Muscle of leg (tissue), 11 donors: ENCODE results near the gene ENDOV. TPM values are rescaled to one million over a fixed set of nuclear protein-coding genes. Genes with fewer than 3 reads are reported as not detected.

Experiments
- DNase-seq: peaks from one replicate; pipeline ENCODE4 v3.0.0; 2013
- H3K27ac ChIP-seq: one replicate; pipeline ENCODE4 v1.5.1; 2013; ENCODE audit warnings: mild to moderate bottlenecking, low read length, control low read depth
- H3K27me3 ChIP-seq: one replicate; pipeline ENCODE4 v1.6.1; 2013; ENCODE audit warnings: low read length; ENCODE audit not compliant: control insufficient read depth, insufficient read depth
- H3K36me3 ChIP-seq: one replicate; pipeline ENCODE4 v1.6.1; 2013; ENCODE audit warnings: low read length; ENCODE audit not compliant: control insufficient read depth, insufficient read depth
- H3K4me1 ChIP-seq: one replicate; pipeline ENCODE4 v1.6.1; 2013; ENCODE audit warnings: low read length; ENCODE audit not compliant: control insufficient read depth, insufficient read depth
- H3K4me3 ChIP-seq: one replicate; pipeline ENCODE4 v1.5.1; 2013; ENCODE audit warnings: low read length, control low read depth
- H3K9me3 ChIP-seq: replicated peaks from 2 replicates; pipeline ENCODE4 v1.6.1; 2013; ENCODE audit warnings: low read depth, low read length; ENCODE audit not compliant: control insufficient read depth
- WGBS: methylation state at CpG from one replicate; pipeline ENCODE4 v1.1.5; 2013; ENCODE audit warnings: missing lambda C conversion rate; ENCODE audit not compliant: insufficient coverage; 5-methylcytosine and 5-hydroxymethylcytosine counted together
- polyA plus RNA-seq, 8 donors: library from polyadenylated mRNA; unstranded; fragments of 120-200 nt; gene quantifications; one replicate each; pipeline versions ENCODE4 v1.2.1 to v1.2.3, GENCODE V29; 2013; ENCODE audit warnings: inconsistent platforms in 1 of 8, low replicate concordance in 1 of 8; ENCODE audit not compliant: insufficient read length in 8 of 8, insufficient read depth in 1 of 8
- total RNA-seq: library from RNA; stranded (reverse); fragments of 120-200 nt; gene quantifications from one replicate; pipeline ENCODE4 v1.2.4, GENCODE V29; 2013

ENDOV gene
- total and polyA plus RNA-seq, 9 donors, result 11.3 to 23.8 (median 19.6) TPM

DNA sequence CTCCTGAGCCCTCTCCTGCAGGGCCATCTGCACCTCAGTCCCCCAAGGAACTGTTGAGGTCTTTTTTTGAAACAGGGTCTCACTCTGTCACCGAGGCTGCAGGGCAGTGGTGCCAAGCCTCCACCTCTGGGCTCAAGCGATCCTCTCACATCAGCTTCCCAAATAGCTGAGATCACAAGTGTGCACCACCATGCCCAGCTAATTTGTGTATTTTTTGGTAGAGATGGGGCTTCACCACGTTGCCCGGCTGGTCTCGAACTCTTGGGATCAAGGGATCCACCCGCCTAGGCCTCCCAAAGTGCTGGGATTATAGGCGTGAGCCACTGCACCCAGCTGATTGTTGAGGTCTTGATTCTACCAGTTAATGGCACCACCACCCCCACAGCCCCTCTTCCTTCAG is 27.9 kb upstream of the ENDOV start:
- DNase-seq, result no peak
- peaks cover 78% of the 10 kb centered on the region for H3K36me3 ChIP-seq
- H3K27me3 ChIP-seq, result no peaks in the 10 kb centered on the region
- peaks cover 19% of the 10 kb centered on the region for H3K4me1 ChIP-seq
- H3K9me3 ChIP-seq, result no peaks in the 10 kb centered on the region
- WGBS, result 91% methylated on average over 5 of the region's 7 CpGs
- H3K4me3 ChIP-seq, result no peak overlapping the region
- no peak overlapping the region for H3K27ac ChIP-seq

DNA sequence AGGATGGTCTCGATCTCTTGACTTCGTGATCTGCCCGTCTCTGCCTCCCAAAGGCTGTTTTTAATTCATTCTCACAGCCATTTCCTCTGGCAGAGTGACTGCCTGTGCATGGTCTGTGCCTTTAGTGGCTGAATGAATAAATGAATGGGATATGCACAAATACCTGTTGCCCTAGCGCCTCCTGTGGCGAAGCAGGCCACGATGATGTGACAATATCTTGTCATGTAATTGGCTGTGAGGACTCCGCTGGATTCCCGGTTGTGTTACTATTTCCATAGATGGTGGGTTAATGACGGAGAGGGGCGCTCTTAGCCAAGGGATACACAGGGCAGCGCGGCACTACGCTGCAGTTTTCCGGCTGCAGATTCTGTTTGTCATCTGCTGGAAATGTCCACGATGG is 26.8 kb upstream of the ENDOV start:
- Histone ChIP-seq H3K36me3 (peaks cover 76% of the 10 kb centered on the region), H3K9me3 (no peaks in the 10 kb centered on the region), H3K27me3 (no peaks in the 10 kb centered on the region), H3K4me1 (peaks cover 23% of the 10 kb centered on the region), H3K4me3 (no peak overlapping the region), H3K27ac (no peak overlapping the region)
- WGBS, result 98% methylated on average over 9 of the region's 15 CpGs
- no peak for DNase-seq

DNA sequence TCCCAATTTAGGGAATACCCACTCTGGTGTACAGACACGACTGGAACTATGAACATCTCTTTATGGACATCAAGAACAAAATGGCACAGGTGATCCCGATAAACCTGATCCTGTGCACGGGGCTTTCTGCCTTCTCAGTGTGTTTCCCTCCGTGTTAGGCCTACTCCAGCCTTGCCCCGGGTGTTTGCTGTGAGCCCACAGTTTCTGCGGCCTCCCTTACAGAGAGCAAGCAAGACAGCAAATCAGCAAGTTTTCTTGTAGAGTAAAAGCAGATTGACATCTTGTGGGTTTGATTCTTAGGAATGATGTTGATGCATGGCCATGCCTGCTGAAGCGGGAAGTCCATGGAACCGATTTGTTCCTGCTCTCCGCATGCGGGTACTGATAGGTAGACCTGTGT is 26.4 kb upstream of the ENDOV start:
- WGBS, result 84% methylated on average over 9 of the region's 10 CpGs
- Histone ChIP-seq H3K27me3 (no peaks in the 10 kb centered on the region), H3K4me1 (peaks cover 26% of the 10 kb centered on the region), H3K36me3 (peaks cover 71% of the 10 kb centered on the region), H3K4me3 (no peak overlapping the region), H3K9me3 (no peaks in the 10 kb centered on the region), H3K27ac (no peak overlapping the region)
- no peak for DNase-seq

DNA sequence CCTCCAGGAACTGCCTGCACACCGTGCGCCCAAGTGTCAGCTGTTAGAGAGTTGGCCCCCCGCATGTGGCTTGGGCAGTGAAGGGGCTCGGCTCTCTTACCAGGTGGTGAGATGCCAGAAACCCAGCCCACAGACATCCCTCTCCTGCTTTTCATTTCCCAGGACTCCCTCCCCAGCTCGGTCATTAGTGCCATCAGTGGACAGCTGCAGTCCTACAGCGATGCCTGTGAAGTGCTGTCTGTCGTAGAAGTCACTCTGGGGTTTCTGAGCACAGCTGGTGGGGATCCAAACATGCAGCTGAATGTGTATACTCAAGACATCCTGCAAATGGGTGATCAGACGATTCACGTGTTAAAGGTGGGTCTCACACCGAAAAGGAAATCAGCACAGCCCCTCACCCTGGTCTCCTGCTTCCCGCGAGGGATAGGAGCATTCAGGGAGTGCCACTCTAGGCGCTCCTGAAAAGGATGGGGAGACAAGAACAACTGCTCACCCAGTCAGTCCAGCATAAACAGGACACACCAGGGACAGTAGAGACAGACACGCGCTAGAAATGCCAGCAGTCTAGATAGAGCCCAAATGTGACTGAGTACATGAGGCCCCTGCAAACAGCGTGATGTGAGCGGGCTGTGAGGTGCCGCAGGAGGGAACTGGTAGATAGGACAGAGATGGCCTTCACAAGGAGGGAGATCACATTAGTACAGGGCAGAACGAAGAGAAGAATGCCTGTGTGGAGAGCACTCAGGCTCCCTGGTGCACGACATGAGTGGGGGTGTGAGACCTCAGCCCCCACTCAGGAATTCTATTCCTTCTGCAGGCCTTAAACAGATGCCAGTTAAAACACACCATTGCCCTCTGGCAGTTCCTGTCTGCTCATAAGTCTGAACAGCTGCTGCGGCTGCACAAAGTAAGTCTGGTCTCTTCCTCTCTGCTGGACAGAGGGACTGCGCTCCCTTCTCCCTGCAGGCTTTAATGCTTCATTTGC is 25.7 kb upstream of the ENDOV start:
- no peaks in the 10 kb centered on the region for H3K27me3 ChIP-seq
- WGBS, result 68% methylated on average over 18 of the region's 22 CpGs
- H3K9me3 ChIP-seq, result no peaks in the 10 kb centered on the region
- H3K27ac ChIP-seq, result peak overlapping the region; percentile 54
- peaks cover 71% of the 10 kb centered on the region for H3K36me3 ChIP-seq
- peak; percentile 65 for DNase-seq
- H3K4me1 ChIP-seq, result peaks cover 33% of the 10 kb centered on the region
- no peak overlapping the region for H3K4me3 ChIP-seq

DNA sequence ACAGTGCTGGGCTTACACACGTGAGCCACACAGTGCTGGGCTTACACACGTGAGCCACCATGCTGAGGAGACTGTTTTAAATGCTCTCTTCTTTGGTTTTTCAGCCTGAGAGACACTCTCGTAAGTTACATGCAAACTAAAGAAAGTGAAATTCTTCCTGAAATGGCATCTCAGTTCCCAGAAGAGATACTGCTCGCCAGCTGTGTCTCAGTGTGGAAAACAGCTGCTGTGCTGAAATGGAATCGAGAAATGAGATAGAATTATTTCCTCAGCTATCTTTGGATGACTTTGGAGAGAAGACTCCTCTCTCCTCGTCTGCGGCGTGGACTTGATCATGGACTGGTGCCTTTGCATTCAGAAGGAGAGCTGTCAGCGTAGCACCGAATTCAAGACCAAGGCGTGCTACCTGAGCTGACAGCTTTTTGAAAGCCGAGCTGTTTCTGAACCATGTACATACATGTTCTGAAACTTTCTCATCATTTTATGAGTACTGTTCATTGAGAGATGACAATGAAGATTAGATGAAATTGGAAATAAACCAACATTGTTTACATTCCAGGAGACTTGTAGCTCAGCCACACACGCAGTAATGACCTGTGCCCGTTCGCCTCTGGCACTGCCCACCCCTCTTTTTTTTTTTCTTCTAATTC is 21.6 kb upstream of the ENDOV start:
- Histone ChIP-seq H3K27ac (peak overlapping the region; percentile 47), H3K36me3 (peaks cover 41% of the 10 kb centered on the region), H3K9me3 (no peaks in the 10 kb centered on the region), H3K4me3 (no peak overlapping the region), H3K27me3 (no peaks in the 10 kb centered on the region), H3K4me1 (peaks cover 40% of the 10 kb centered on the region)
- 59% methylated on average over 7 of the region's 15 CpGs for WGBS
- DNase-seq, result peak; percentile 70

DNA sequence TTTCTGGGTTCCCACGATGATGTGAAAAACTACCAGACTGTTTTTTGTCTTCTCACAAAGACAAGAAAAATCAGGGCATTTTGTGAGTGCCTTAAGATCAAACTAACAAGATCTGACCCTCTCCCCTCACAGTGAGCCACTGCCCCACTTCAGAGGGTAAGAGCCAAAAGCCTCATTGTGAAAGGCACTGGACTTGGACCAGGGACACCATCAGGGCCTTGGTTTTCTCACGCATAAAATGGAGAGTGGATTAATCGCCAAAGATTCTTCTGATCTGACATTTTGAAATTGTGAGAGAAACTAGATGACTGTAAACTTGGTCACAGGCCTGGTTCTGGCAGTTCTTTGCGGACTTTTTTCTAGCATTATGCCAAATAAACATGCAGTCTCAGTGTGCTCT is 21.0 kb upstream of the ENDOV start:
- 82% methylated on average over 3 of the region's 4 CpGs for WGBS
- no peaks in the 10 kb centered on the region for H3K9me3 ChIP-seq
- H3K4me1 ChIP-seq, result peaks cover 34% of the 10 kb centered on the region
- no peak overlapping the region for H3K4me3 ChIP-seq
- H3K27me3 ChIP-seq, result no peaks in the 10 kb centered on the region
- H3K36me3 ChIP-seq, result peaks cover 35% of the 10 kb centered on the region
- no peak for DNase-seq
- H3K27ac ChIP-seq, result peak overlapping the region; percentile 32

DNA sequence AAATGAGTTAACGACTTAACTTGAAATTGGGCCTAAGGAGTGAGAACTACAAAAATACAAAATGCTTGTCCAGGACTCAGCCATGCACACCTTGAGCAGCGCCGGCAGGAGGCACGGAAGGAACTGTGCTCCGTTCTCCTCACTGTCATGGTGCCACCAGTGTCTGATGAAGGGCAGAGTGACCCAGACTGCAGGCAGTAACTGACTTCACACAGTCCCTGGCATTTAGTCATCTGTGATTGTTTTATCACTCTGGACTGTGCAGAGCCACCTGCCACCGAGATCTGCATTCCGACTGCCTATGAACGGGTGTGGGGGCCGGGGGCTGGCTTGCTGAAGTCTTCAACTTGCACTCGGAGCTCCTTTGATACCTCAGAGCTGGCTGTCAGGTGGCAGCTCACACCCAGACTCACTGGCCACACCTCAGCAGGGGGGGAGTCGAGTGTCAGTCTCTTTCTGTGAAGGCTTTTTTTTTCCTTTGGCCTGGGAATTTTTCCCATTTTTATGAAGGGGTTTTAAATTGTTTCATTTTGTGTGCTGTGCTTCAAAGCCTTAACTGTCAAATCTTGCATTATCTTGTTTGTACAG is 20.2 kb upstream of the ENDOV start:
- Histone ChIP-seq H3K27me3 (no peaks in the 10 kb centered on the region), H3K9me3 (no peaks in the 10 kb centered on the region), H3K4me3 (no peak overlapping the region), H3K4me1 (peaks cover 27% of the 10 kb centered on the region), H3K36me3 (peaks cover 28% of the 10 kb centered on the region), H3K27ac (no peak overlapping the region)
- 71% methylated on average over 8 of the region's 11 CpGs for WGBS
- no peak for DNase-seq

DNA sequence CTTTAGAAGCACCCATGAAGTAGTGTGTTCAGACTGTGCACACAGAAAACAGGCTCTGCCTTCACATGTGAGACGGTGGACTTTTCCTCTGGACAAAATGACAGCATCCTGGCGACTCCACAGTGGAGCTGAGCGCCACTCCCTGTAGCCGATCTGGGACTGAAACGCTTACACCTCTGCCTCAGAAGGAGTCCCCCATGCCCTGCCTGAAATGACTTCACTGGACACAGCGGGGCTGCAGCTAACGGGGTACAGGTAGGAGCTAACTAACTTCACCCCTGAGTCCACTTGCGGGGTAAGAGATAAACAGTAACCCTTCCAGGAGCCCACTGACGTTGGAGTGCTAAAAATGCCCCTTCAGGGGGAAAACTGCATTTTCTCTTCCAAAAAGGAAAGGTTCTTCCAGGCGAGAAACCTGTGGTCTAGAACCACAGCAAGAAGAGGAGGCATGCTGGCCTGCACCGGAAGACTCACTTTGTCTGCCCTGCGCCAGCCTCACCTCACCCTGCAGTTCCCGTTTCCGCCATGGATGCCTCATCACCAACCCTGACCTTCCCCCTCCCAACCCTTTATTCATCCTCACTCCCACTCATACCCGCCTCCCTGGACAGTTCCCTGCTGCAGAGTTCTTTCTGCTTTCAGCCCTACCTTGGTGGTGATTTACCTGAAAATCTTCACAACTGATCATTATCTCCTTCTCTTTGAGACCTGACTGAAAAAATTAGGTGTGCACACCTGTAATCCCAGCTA is 19.4 kb upstream of the ENDOV start:
- Histone ChIP-seq H3K27ac (no peak overlapping the region), H3K9me3 (no peaks in the 10 kb centered on the region), H3K4me1 (peaks cover 20% of the 10 kb centered on the region), H3K36me3 (peaks cover 21% of the 10 kb centered on the region), H3K27me3 (no peaks in the 10 kb centered on the region), H3K4me3 (no peak overlapping the region)
- no peak for DNase-seq
- 58% methylated on average over 15 of the region's 15 CpGs for WGBS

DNA sequence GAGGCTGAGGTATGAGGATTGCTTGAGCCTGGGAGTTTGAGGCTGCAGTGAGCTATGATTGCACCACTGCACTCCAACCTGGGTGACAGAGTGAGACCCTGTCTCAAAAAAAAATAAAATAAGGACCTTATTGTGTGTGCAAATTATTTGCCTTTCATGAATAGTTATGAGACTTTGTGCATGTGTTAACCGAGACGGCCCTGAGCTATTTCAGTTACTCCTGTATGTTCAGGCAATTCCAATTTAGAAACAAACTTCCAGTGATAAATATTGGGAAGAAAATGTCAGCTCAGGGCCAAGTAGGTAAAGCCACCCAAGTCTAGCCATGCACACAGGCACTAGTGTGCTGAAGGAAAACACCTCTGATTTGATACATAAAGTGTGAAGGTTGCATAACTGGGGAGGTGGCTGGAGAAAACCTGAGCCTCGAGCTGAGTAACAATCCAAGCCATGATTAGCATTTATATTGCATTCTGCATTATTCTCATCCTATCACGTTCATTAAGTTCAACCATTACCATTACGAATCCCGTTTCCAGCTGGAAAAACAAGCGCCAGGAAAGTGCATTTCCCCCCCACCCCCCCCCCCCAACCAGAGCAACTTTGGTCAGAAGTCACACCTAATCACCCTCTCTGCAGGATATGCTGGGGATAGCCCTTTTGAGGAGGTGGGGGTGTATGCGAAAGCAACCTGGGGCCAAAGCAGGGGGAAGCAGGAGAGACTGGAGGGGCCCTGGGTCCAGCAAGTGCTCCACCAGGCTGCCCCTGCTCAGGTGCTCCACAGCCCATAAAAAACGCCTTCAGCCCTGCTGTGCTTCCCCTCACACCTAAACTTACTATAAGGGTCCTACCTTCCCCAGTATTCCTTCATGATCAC is 18.6 kb upstream of the ENDOV start:
- H3K4me3 ChIP-seq, result no peak overlapping the region
- no peaks in the 10 kb centered on the region for H3K27me3 ChIP-seq
- H3K36me3 ChIP-seq, result peaks cover 21% of the 10 kb centered on the region
- peaks cover 20% of the 10 kb centered on the region for H3K4me1 ChIP-seq
- H3K9me3 ChIP-seq, result no peaks in the 10 kb centered on the region
- 41% methylated on average over 3 of the region's 9 CpGs for WGBS
- no peak overlapping the region for H3K27ac ChIP-seq
- no peak for DNase-seq
